ENCODE measurements around the gene PRKCH. TPM values are rescaled to one million over a fixed set of nuclear protein-coding genes. Genes with fewer than 3 reads are reported as not detected.

The PRKCH gene
- total RNA-seq, 1 donor from 2014 or later, result 147 TPM

GRCh38 chr14:61536661-61537562 is 215.5 kb downstream of the PRKCH start:
- DNase-seq (ENCODE audit: extremely low read depth, low read depth, low spot score), result no peak

DNA sequence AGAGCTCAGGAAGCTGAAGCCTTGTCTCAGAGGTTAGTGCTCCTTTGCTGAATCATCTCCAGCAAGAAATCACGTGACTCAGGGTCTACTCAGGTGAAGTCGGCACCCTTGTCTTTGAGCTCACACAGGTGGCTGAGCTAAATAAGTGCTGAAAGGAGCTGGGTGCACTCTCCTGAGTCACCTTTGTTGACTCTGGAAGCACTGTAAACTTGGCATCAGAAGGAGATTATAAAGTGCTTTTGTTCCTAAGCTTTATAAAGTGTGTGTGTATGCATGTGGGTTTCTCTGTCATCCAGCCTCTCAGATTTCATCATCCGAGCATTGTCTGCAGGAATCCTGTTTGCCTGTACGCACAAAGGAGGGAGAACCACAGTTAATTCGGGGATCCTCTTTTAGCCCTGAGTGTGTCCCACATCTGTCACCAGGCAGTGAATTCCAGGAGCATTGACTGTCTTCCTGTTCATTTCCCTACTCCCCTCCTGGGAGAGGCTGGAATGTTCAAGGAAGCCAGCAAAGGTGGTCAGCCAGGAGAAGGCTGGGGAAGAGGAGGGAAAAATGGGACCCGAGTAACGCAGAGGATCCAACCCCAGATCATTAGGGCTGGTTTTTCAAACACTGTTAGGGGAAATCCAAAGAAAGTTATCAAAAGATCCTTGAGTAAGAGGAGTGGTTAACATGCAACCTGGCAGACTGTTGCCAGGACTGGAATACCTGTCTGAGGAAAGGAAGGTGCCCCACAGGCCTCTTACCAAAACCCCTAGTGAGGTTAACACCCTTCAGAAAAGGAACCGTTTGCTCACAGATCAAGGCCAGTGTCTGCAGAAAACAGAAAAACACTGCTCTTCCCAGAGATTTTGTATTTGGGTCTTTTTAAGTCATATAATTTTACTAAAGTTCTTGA is 216.4 kb downstream of the PRKCH start:
- DNase-seq (ENCODE audit: extremely low read depth, low read depth, low spot score), result peak; percentile 51

GRCh38 chr14:61538464-61539022 is 217.2 kb downstream of the PRKCH start:
- DNase-seq (ENCODE audit: extremely low read depth, low read depth, low spot score), result no peak

DNA sequence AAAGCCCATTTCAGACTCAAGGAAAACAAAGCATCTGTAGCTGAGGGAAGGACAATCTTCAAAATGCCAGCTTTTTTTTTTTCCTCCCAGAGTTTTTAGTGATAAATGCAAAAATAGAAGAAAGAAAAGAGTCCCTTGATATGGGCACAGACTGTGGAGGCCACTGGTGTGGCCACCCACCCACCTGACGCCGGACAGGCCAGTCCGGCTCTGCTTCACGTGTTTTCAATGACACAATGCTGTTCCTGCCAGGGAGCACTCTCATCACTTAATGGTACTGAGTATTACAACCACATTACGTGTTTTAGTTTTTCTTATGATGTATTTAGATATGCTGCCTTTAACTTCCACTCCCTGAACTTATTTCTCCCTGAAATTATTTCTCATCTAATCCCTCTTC is 218.3 kb downstream of the PRKCH start:
- DNase-seq (ENCODE audit: extremely low read depth, low read depth, low spot score), result no peak

DNA sequence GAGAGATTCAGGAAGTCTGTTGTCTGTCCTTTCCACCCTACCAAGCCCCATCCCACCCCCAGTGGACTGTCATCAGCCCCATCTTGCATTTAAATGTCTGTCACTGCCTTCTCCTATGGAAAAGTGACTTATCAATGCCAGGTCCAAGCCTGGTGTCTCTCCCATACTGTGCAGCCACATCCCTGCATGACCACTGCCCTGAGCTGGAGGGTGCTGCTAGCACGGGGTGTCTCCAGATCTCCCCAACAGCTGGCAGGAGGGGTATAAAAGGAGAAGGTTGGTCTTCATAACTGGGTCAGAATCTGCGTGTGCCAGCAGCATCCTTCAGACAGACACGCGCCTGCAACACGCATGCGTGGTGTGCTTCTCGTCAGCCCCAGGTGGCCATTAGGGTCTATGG is 219.6 kb downstream of the PRKCH start:
- DNase-seq (ENCODE audit: extremely low read depth, low read depth, low spot score), result no peak

DNA sequence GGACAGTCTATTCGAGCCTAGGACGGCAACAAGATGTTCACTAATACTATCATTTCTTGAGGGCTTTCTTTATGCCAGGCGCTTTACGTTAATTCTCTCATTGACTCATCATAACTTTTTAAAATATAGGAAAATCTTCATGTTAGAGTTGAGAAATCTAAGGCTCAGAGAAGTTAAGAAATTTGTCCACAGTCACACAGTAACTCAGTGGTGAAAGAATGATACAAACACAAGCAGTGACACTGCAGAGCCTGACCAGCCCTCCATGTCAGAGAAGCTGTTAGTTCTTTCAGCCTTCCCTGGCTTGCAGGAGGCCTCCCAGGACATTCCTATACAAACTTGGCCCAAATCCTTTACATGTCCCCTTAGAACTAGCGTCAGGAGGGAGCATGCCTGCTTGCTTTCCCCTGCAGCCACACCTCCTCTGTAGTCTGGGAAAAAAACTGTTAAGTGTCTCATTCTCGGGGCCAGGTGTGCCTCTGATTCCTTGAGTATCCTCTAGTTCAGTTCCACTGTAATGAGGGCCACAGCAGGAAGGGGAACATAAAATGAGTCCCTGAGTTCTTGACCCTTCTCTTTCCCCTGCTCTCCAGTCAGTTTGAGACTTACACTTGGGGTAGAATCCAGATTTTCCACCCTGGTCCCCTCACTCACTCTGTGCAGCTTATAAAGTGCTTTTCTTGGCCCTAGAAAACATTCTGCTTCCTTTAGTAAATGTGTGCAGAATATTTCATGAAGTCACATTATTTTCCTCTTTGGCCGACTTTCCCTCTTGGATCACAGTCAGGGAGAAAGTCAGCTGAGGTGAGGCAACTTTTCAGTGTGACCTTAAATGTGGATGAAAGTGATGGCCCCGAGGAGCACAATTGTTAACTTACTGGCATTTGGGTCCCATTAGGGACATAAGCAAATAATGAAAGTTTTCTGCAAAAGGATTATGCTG is 221.7 kb downstream of the PRKCH start:
- no peak for DNase-seq (ENCODE audit: extremely low read depth, low read depth, low spot score)

DNA sequence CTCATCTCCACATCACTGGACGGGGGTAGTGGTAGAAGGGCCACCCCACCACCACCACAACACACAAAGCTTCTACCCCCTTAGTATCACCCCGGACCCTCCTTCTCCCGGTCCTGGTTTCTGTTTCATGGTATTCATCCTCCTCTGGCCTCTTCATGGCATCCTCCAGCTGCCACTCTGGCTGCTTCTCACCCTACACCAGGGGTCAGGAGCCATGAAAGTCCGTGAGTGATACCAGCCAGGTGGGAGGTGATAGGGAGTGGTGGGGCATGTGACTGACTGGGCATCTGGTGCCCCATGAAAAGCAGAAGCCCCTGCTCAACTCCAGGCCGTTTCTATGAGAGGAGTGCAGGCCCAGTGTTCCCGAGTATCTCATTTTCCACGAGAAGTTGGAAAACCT is 222.6 kb downstream of the PRKCH start:
- DNase-seq (ENCODE audit: extremely low read depth, low read depth, low spot score), result no peak

DNA sequence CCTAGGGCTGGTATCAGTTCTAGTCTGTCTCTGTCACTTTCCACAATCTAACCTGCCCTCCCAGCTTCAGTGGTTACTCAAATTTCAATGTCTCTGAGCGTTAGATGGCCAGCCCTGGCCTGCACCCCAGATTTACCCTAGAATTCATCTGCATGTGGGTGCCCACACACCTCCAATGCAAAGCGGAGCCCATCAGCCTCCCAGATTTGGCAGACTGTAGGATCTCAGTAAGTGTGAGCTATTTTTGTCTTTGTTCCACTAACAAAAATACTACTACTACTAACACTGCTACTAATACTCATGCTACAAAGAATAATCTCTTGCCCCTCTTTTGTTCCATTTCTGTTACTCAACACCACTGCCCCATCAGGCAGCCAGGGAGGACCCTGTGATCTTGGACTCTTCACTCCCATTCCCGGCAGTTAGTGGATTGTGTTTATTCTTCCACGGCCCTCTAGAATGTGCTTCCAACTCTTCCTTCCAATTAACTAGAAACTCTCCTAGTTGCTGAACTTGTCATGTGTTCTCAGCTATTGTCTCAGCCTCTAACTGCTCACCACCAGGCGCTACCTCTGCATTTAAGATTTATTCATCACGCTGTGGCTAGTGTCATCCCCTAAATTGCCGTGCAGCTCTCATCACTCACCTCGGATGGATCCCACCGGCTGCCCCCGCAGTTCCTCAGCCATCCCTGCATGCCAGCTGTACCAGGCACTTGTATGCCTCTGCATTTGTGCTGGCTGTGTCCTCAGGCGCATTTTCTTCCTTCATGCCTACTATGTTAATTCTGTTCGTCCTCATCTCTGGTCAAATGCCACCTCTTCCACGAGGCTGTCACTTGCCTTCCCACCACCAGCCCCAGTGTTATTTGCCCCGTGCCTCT is 223.3 kb downstream of the PRKCH start:
- DNase-seq (ENCODE audit: extremely low read depth, low read depth, low spot score), result no peak

GRCh38 chr14:61545726-61546455 is 224.5 kb downstream of the PRKCH start:
- no peak for DNase-seq (ENCODE audit: extremely low read depth, low read depth, low spot score)

GRCh38 chr14:61547186-61548069 is 226.0 kb downstream of the PRKCH start:
- no peak for DNase-seq (ENCODE audit: extremely low read depth, low read depth, low spot score)

DNA sequence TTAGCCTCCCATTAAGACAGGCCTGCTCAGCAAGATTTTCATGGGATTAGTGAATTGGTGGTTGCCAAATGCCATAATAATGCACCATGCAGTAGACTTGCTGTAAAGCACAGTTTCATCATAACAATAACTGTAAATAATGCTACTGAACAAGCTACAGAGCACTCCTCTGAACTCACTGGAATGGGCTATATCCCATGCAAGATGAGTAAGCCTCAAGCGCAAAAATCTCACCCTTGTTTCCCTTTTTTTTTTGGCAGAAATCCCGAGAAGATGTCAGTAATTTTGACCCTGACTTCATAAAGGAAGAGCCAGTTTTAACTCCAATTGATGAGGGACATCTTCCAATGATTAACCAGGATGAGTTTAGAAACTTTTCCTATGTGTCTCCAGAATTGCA is 228.0 kb downstream of the PRKCH start:
- no peak for DNase-seq (ENCODE audit: extremely low read depth, low read depth, low spot score)

GRCh38 chr14:61551384-61551783 is 230.0 kb downstream of the PRKCH start:
- no peak for DNase-seq (ENCODE audit: extremely low read depth, low read depth, low spot score)

DNA sequence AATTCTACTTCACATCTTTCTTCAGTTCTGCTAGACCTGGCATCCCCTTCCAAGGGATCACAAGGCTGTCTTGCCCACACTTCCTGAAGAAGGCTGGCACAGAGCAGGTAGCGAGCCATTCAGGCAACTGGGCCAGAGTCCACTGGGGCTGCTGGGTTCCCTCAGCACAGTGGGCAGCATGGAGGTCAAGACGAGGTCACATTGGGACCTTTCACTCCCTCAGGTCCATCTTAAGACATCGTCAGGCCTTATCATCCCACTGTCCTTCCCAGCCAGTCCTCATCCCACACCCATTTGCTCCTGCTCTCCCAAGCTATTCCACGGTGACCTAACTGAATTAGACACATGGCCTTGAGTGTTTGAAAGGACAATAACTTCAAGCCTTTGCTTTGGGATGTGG is 230.9 kb downstream of the PRKCH start:
- DNase-seq (ENCODE audit: extremely low read depth, low read depth, low spot score), result no peak

DNA sequence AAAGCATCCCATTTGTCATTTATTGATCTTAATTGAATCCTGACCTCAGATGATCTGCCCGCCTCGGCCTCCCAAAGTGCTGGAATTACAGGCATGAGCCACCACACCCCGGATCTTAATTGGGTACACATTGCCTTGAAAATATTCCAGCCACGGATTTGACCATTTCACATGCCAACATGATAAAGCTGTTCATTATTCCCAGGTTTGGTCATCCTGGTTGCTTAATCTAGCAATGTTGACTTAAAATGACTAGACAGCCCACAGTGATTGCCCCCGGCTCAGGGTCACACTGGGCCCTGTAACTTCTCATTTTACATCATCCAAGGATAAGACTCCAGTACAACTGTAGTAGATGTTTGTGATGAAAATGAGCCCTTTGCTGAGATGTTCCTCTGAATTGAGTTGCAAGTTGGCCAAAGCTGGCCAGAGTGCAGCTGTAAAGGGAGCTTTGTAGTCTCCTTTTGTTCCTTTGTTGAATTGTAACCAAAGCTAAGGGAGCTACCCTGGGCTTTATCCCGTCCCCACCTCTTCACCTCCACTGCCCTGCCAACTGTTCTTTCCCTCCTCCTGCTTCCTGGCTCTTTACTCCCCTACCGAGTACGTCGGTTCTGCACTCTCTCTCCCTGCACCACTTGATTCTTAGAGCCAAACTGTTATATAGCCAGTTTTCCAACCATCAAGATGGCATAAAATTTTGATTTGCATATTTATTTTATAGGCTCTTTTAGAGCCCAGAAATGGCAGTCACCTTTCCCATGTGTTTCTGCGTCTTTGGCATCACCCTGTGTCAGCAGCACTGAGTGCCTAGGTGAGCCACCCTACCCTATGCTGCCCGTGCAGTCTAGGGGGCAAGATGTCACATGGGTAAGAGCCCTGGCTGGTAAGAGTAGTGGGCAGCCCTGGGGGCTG is 232.6 kb downstream of the PRKCH start:
- no peak for DNase-seq (ENCODE audit: extremely low read depth, low read depth, low spot score)

DNA sequence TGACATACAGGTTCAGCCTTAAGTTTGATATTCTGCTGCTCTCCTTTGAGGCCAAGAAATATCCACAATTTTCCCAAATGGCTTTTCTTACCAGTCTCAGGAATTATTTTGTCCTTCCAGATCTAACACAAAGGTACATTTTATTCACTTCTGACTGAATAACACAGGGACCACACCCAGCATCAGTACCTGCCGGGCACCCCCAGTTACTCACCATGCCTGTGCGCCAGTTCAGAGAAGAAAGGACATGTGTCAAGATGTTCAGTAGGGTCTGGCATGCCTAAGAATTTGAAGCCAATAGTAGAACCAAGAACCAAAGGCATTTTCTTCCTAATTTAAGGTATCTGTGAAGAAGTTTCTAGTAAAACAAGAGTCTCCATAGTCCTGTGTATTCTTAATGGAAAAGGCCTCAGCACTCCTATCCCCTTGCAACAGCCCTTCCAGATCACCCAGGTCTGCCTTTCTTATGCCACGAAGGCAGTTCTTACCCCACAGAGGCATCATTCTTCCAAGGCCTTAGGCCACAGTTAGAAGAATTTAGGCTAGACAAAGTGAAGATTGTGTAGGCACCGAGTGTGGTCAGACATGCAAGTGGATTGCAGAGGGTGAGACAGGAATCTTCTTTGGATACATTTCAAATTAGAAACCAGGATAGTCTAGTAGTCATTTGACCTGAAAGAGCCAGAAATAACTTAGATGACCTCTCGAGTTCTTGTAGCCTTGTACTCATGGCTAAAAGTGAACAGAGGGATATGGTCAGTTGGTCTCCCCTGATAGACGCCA is 233.9 kb downstream of the PRKCH start:
- DNase-seq (ENCODE audit: extremely low read depth, low read depth, low spot score), result no peak

DNA sequence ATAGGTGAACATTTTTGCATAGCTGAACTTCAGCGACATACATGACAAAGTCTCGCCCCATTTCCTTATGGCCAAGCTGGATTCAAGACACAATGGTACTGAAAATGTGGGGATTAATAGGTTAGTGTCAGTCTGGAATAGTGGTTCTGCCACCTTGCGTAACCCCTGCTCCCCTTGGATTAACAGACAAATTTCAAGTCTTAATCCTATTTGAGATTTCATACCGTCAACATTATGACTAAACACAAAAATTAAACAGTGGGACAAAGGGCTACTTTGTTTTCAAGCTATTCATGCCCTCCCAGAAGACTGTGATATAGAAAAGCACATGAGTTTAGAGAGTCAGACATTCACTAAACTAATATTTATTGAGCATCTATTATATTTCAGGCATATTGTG is 235.1 kb downstream of the PRKCH start:
- no peak for DNase-seq (ENCODE audit: extremely low read depth, low read depth, low spot score)
